Duodenal mucosa (tissue), 2 donors: ENCODE measurements around the gene C1orf174.

ENCODE experiments used
- H3K27ac ChIP-seq: one replicate; pipeline ENCODE4 v1.7.0; 2013; ENCODE audit warnings: low read depth, low read length
- H3K27me3 ChIP-seq, 2 donors: one replicate each; pipeline ENCODE4 v1.7.0; 2013; ENCODE audit warnings: low read length in 2 of 2, control low read depth in 1 of 2; ENCODE audit not compliant: insufficient read depth in 2 of 2, control insufficient read depth in 1 of 2
- H3K36me3 ChIP-seq, 2 donors: one replicate each; pipeline ENCODE4 v1.7.0; 2013; ENCODE audit warnings: low read length in 2 of 2, control low read depth in 1 of 2; ENCODE audit not compliant: insufficient read depth in 2 of 2, control insufficient read depth in 1 of 2
- H3K4me1 ChIP-seq, 2 donors: one replicate each; pipeline ENCODE4 v1.7.0; 2013; ENCODE audit warnings: low read length in 2 of 2, control low read depth in 1 of 2; ENCODE audit not compliant: insufficient read depth in 2 of 2, control insufficient read depth in 1 of 2
- H3K4me3 ChIP-seq, 2 donors: one replicate each; pipeline ENCODE4 v1.7.0; 2013; ENCODE audit warnings: low read length in 2 of 2, low read depth in 1 of 2
- H3K9ac ChIP-seq, 2 donors: one replicate each; pipeline ENCODE4 v1.7.0; 2013; ENCODE audit warnings: low read length in 2 of 2, low read depth in 1 of 2
- H3K9me3 ChIP-seq, 2 donors: one replicate each; pipeline ENCODE4 v1.7.0; 2013; ENCODE audit warnings: low read length in 2 of 2, control low read depth in 1 of 2; ENCODE audit not compliant: control insufficient read depth in 1 of 2

C1orf174 gene

DNA sequence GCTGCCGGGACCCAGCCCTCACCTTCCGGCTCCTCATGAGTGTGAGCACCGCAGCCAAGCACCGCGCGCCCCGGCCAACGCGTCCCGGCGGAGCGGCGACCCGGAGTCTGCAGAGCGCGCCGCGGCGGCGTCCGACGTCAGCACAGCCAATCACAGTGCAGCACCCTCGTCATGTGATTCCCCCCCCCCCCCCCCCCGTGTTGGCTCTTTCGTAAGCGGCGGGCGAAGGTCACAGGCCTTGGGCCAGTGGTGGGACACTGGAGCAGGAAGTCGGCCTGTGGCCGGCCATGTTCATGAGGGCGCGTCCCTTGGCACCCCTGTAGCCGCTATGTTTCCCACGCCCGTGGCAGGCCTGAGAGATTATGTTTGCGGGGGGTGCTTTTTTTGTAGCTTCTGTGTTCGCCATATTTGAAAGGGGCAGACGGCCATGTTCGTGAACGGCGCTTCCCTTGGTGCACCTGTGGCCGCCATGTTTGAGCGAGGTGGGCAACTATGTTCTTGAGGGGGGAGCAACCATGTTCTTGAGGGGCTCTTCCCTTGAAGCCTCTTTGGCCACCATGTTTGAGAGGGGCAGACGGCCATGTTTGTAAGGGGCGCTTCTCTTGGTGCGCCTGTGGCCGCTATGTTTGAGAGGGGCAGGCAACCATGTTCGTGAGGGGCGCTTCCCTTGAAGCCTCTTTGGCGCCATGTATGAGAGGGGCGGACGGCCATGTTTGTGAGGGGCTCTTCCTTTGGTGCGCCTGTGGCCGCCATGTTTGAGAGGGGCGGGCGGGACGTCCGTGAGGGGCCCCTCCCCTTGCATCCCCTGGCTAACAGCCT, at the start of gene C1orf174:
Gene C1orf174 (minus strand): TSS at position 123 of the 819 bp plus-strand sequence. CDS start 86 bp downstream, at position 37.
- peaks cover 26 to 30% of the 10 kb centered on the region in 2 donors for H3K4me1 ChIP-seq
- peaks cover 0 to 5% of the 10 kb centered on the region in 2 donors for H3K36me3 ChIP-seq
- peaks cover 0 to 5% of the 10 kb centered on the region in 2 donors for H3K9me3 ChIP-seq
- no peaks in the 10 kb centered on the region for H3K27me3 ChIP-seq
- H3K27ac ChIP-seq, result peak within 1 kb of the TSS; percentile 98
- peak within 1 kb of the TSS; percentile 88 to 90 for H3K4me3 ChIP-seq
- peak within 1 kb of the TSS; percentile 84 to 89 for H3K9ac ChIP-seq

DNA sequence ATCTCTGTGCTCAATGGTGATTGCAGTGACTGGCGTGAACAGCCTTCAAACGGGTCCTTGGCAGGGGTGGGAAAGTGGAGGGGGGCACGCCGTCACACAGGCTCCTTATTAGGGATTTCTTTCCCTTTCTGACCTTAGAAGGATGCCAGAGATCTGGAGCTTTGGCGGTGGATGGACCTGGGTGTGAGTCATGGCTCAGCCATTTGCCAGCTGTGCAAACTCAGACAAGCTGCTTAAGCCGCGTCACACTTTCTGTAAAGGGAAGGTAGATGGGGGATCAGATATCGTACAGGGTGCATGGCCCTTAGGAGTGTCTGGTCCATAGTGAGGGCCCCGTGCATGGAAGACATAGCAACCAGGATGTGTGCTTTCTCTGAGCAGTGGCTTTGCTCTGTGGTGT, 48.3 kb upstream of the C1orf174 start:
- H3K27me3 ChIP-seq, result peaks cover 0 to 4% of the 10 kb centered on the region in 2 donors
- H3K4me3 ChIP-seq, result no peak overlapping the region
- no peak overlapping the region for H3K27ac ChIP-seq

GRCh38 chr1:3945916-3946840, 46.1 kb upstream of the C1orf174 start:
- no peaks in the 10 kb centered on the region for H3K9me3 ChIP-seq
- peaks cover 0 to 10% of the 10 kb centered on the region in 2 donors for H3K27me3 ChIP-seq

More for the DNA sequence above, 48.3 kb upstream of the C1orf174 start:
- no peaks in the 10 kb centered on the region for H3K9me3 ChIP-seq
- H3K36me3 ChIP-seq, result no peaks in the 10 kb centered on the region
- H3K4me1 ChIP-seq, result no peaks in the 10 kb centered on the region
- H3K9ac ChIP-seq, result no peak overlapping the region

DNA sequence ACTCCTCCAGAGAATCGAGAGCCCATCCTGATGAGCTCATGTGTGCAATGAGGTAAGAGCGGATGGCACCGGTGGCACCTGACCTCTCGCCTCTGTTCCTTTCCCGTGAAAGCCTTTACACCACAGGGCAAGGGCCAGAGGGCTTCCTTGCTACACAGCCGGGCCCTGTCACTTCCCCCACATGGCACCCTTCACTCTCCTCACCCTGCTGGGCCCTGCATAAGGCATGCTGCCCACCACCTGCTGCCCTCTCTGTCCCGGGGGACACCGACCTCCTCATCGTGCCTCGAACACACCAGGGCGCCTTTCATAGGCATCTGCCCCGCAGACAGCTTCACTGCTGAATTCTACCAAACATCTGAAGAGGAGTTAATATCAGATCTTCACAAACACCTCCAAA, 45.1 kb upstream of the C1orf174 start:
- H3K27me3 ChIP-seq, result peaks cover under 1 to 10% of the 10 kb centered on the region in 2 donors

More at GRCh38 chr1:3945916-3946840, 46.1 kb upstream of the C1orf174 start:
- Histone ChIP-seq H3K27ac (no peak overlapping the region), H3K9ac (no peak overlapping the region), H3K36me3 (no peaks in the 10 kb centered on the region), H3K4me1 (no peaks in the 10 kb centered on the region), H3K4me3 (no peak overlapping the region)

DNA sequence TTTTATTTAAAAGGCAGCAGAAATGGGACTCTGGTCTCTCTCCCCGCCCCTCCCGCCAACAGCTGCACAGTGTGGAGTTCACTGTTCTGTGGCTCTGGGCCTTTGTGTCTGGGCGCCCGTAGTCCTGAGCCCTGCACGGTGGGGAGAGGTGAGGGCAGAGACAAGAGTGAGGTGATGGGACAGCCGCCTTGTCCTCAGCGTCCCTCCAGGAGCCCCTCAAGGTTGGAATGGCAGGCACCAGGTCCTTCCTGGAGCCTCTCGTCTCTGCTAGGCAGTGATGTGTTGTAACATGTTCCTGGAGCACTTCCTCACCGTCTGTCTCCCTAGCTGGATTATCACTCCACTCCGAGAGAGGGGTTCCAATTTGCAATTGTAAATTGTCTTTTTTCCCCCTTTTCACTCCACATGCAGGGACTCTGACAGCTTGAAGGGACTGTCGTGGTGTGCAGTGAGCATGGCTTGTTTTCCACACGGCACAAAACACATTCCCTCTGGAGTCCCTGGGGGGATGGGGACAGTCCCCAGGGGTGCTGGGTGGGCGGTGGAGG, 44.6 kb upstream of the C1orf174 start:
- Histone ChIP-seq H3K27me3 (peaks cover 4 to 10% of the 10 kb centered on the region in 2 donors), H3K27ac (no peak overlapping the region)

More for the DNA sequence above, 45.1 kb upstream of the C1orf174 start:
- H3K4me3 ChIP-seq, result no peak overlapping the region
- no peaks in the 10 kb centered on the region for H3K36me3 ChIP-seq
- no peaks in the 10 kb centered on the region for H3K9me3 ChIP-seq
- H3K9ac ChIP-seq, result no peak overlapping the region
- no peaks in the 10 kb centered on the region for H3K4me1 ChIP-seq
- H3K27ac ChIP-seq, result no peak overlapping the region

DNA sequence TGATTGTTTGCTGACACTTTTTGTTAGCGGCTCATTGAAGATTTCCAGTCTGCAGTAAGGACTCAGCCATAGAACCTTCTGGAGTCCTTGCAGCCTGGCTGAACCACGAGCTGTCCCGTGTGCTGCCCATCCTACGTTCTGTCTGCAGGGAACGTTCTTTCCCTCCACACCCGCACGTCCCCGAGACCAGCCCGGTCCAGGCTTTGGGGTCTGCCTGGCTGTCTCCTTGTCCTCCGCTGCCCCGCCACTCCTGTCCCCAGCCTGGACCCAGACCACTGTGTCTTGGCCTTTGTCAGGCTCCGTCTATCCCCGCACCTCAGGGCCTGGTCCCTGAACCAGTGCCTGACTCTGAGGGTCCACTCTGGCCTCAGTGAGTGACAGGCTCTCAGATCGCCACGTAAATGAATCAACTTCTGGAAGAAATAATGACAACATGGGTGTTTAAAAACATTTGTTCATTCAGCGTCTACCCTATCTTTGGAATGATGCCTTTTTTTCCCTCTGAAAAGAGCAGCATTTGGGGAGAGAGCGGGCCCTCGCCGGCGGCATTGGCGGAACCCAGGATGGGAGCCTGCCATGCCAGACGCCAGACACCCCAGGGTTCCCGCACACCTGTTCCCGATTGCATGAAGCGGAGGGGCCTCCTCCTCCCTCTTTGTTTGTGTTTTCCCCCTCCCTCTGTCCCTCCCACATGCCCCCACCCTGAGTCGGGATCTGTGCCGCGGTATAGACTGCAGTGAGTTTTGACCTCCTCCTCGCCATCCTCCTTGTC, 43.9 kb upstream of the C1orf174 start:
- Histone ChIP-seq H3K36me3 (no peaks in the 10 kb centered on the region), H3K27me3 (peaks cover 4 to 10% of the 10 kb centered on the region in 2 donors), H3K4me3 (no peak overlapping the region)

More for the DNA sequence above, 44.6 kb upstream of the C1orf174 start:
- no peaks in the 10 kb centered on the region for H3K4me1 ChIP-seq
- no peaks in the 10 kb centered on the region for H3K9me3 ChIP-seq
- H3K36me3 ChIP-seq, result no peaks in the 10 kb centered on the region
- H3K9ac ChIP-seq, result no peak overlapping the region
- H3K4me3 ChIP-seq, result no peak overlapping the region

DNA sequence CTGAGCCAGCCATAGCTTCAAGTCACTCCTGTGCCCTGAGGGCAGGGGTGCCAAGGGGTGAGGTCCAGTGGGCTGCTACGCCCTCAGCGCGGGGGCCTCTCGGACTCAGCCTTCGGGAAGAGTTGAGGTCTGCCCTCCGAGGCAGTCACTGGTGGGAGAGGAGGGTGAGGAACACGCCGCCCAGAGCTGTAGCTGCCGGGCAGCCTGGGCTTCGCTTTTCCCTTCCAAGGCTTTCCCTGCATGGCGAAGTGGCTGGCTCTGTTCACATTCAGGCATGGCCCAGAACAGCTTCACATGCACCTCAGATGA, 43.0 kb upstream of the C1orf174 start:
- H3K27ac ChIP-seq, result no peak overlapping the region
- no peaks in the 10 kb centered on the region for H3K9me3 ChIP-seq
- no peak overlapping the region for H3K9ac ChIP-seq
- H3K4me3 ChIP-seq, result no peak overlapping the region
- no peaks in the 10 kb centered on the region for H3K4me1 ChIP-seq
- H3K36me3 ChIP-seq, result no peaks in the 10 kb centered on the region
- H3K27me3 ChIP-seq, result peaks cover 4 to 10% of the 10 kb centered on the region in 2 donors

More for the DNA sequence above, 43.9 kb upstream of the C1orf174 start:
- Histone ChIP-seq H3K9me3 (no peaks in the 10 kb centered on the region), H3K27ac (no peak overlapping the region), H3K9ac (no peak overlapping the region), H3K4me1 (no peaks in the 10 kb centered on the region)

GRCh38 chr1:3942416-3943122, 42.5 kb upstream of the C1orf174 start:
- Histone ChIP-seq H3K4me3 (no peak overlapping the region), H3K9me3 (no peaks in the 10 kb centered on the region), H3K36me3 (no peaks in the 10 kb centered on the region), H3K27ac (no peak overlapping the region), H3K27me3 (peaks cover 4 to 10% of the 10 kb centered on the region in 2 donors), H3K9ac (no peak overlapping the region), H3K4me1 (no peaks in the 10 kb centered on the region)

DNA sequence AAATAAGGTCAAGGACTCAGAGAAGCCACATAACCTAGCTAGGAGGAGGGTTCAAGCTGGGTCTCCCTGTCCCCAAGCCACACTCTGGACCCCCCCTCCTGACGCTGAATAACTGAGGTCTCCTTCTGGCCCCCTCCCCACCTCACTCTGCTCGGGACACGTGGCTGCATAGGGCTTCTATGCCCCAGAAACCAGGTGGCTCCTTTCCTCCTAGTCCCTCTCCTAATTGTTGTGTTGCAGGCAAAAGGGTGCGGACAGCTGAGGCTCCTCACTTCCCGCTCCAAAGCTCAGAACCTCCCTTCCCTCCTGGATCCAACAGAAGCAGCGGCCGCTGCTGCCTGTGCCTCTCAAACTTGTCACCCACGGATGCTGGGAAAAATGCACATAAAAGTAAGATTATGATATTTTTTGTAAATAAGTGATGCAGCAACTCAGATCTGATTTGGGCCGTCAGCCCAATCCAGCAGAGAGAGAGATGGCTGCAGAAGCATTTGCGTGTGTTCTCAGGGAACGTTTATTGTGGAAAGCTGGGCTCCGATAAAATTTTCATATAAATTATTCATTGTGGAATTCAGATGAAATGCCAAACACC, 40.8 kb upstream of the C1orf174 start:
- no peak overlapping the region for H3K27ac ChIP-seq

More for the DNA sequence above, 40.8 kb upstream of the C1orf174 start:
- Histone ChIP-seq H3K27me3 (peaks cover 4 to 10% of the 10 kb centered on the region in 2 donors), H3K36me3 (no peaks in the 10 kb centered on the region), H3K4me1 (no peaks in the 10 kb centered on the region), H3K9ac (no peak overlapping the region), H3K4me3 (no peak overlapping the region), H3K9me3 (peaks cover 0 to 4% of the 10 kb centered on the region in 2 donors)
